OCI-LY7 (cell line): ENCODE data around the gene TULP1. TPM values are rescaled to one million over a fixed set of nuclear protein-coding genes. Genes with fewer than 3 reads are reported as not detected.

Source experiments
- BruUV-seq: library from RNA; stranded (reverse); fragments of 400-500 nt; replicated peaks from 2 replicates; lab custom pipeline; 2021; lab: Mats Ljungman, UMichigan
- CTCF ChIA-PET: fragments of 300-600 bp; sonication (Branson Sonifier 250); formaldehyde crosslinking; loops from one replicate; lab custom pipeline; 2022; ENCODE audit warnings: antibody characterized with exemption; ENCODE audit not compliant: unreplicated experiment; lab: Charles Lee
- POLR2A ChIA-PET: fragments of 300-600 bp; sonication (Branson Sonifier 250); formaldehyde crosslinking; loops from one replicate; lab custom pipeline; 2022; ENCODE audit warnings: antibody characterized with exemption; lab: Charles Lee
- DNase-seq: peaks from one replicate; pipeline ENCODE4 v3.0.0-alpha.2; 2015; ENCODE audit warnings: low spot score
- H2AFZ ChIP-seq: fragments of 200-600 bp; sonication (generic), shearing (Covaris generic); 2 replicates; pipeline ENCODE4 v1.6.1; 2014; ENCODE audit warnings: mild to moderate bottlenecking, antibody characterized with exemption, low read length, moderate library complexity
- H3K27ac ChIP-seq: fragments of 200-600 bp; sonication (generic); 2 replicates; pipeline ENCODE4 v1.5.1; 2014; ENCODE audit warnings: mixed run types, low read depth, mild to moderate bottlenecking, moderate library complexity, low read length, inconsistent platforms; ENCODE audit not compliant: poor library complexity, severe bottlenecking
- H3K36me3 ChIP-seq: fragments of 200-600 bp; sonication (generic); 2 replicates; pipeline ENCODE4 v1.6.1; 2014; ENCODE audit warnings: mild to moderate bottlenecking, antibody characterized with exemption, low read length, moderate library complexity, mixed read lengths; ENCODE audit not compliant: insufficient read depth
- H3K4me1 ChIP-seq: fragments of 200-600 bp; sonication (generic); 2 replicates; pipeline ENCODE4 v1.5.1; 2014; ENCODE audit warnings: mild to moderate bottlenecking, low read length; ENCODE audit not compliant: insufficient read depth, poor library complexity, severe bottlenecking
- H3K4me2 ChIP-seq: fragments of 200-600 bp; sonication (generic); 2 replicates; pipeline ENCODE4 v1.6.1; 2014; ENCODE audit warnings: mild to moderate bottlenecking, low read length
- H3K4me3 ChIP-seq: fragments of 200-600 bp; sonication (generic); 2 replicates; pipeline ENCODE4 v1.5.1; 2014; ENCODE audit warnings: mild to moderate bottlenecking, low read depth, low read length; ENCODE audit not compliant: poor library complexity, severe bottlenecking
- H3K79me2 ChIP-seq: fragments of 200-600 bp; sonication (generic); 2 replicates; pipeline ENCODE4 v1.6.1; 2016; ENCODE audit warnings: low read depth, mild to moderate bottlenecking, low read length, moderate library complexity, mixed read lengths; ENCODE audit not compliant: insufficient read depth
- H3K9me2 ChIP-seq: fragments of 200-600 bp; sonication (generic); 2 replicates; pipeline ENCODE4 v1.6.1; 2016; ENCODE audit warnings: mild to moderate bottlenecking, low read length, mixed read lengths; ENCODE audit not compliant: insufficient read depth
- H3K9me3 ChIP-seq: fragments of 200-600 bp; sonication (generic); 2 replicates; pipeline ENCODE4 v1.6.1; 2014; ENCODE audit warnings: mild to moderate bottlenecking, mixed run types, low read length, mixed read lengths
- H4K20me1 ChIP-seq: fragments of 200-600 bp; sonication (generic); 2 replicates; pipeline ENCODE4 v1.6.1; 2014; ENCODE audit warnings: mild to moderate bottlenecking, antibody characterized with exemption, low read length, moderate library complexity, mixed read lengths; ENCODE audit not compliant: insufficient read depth
- CTCF ChIP-seq: fragments of 200-600 bp; sonication (generic); conservative IDR thresholded peaks from 2 replicates; pipeline ENCODE4 v1.5.1; 2014; ENCODE audit warnings: mild to moderate bottlenecking, antibody characterized with exemption, low read length, moderate library complexity, mixed read lengths
- EZH2phosphoT487 ChIP-seq: fragments of 200-600 bp; sonication (generic); IDR thresholded peaks from 2 replicates; pipeline ENCODE4 v1.6.1; 2018; ENCODE audit warnings: low read depth, borderline replicate concordance, mild to moderate bottlenecking, mixed run types, antibody characterized with exemption, low read length, moderate library complexity, mixed read lengths
- intact Hi-C: fragments of 100-400 bp; cut with micrococcal nuclease; formaldehyde crosslinking; loops from one replicate; pipeline ENCODE4 v1.10.0; 2022; ENCODE audit not compliant: unreplicated experiment
- total RNA-seq, 2 experiments: library from RNA; depleted of rRNA in 1 of 2; stranded (reverse); fragments of >200 nt in 1 of 2; shearing (Covaris generic) in 1 of 2; gene quantifications; 2 replicates each; pipeline ENCODE4 v1.2.3, GENCODE V29; 2014 to 2022

Gene TULP1
- total RNA-seq, 2 experiments from 2014 or later = not detected

GRCh38 chr6:35514587-35514986 is 1.9 kb upstream of the TULP1 start:
- intact Hi-C loops = no loop called here
- H3K9me2 ChIP-seq = no peaks in the 10 kb centered on the region
- no peak overlapping the region for H3K4me2 ChIP-seq
- H3K27ac ChIP-seq = no peak overlapping the region
- no peak overlapping the region for H2AFZ ChIP-seq
- no peaks in the 10 kb centered on the region for H4K20me1 ChIP-seq
- DNase-seq = no peak
- no peak for TF ChIP-seq EZH2phosphoT487
- no peak for TF ChIP-seq CTCF
- BruUV-seq = no TSS peak
- H3K9me3 ChIP-seq = no peaks in the 10 kb centered on the region
- no peaks in the 10 kb centered on the region for H3K36me3 ChIP-seq
- no peak overlapping the region for H3K4me3 ChIP-seq
- CTCF ChIA-PET = no interaction called here
- no peaks in the 10 kb centered on the region for H3K79me2 ChIP-seq
- H3K4me1 ChIP-seq = peaks cover 2% of the 10 kb centered on the region
- POLR2A ChIA-PET = interaction anchor here (0.7 kb wide), 1 partner anchor 135 kb away, joined by 4 read pairs; no protein-coding TSS in a partner anchor

GRCh38 chr6:35512006-35512405 is 690 bp downstream of the TULP1 start:
- Histone ChIP-seq H2AFZ (no peak overlapping the region), H3K36me3 (no peaks in the 10 kb centered on the region), H3K79me2 (no peaks in the 10 kb centered on the region), H3K4me1 (peaks cover 11% of the 10 kb centered on the region), H3K9me2 (no peaks in the 10 kb centered on the region), H3K9me3 (no peaks in the 10 kb centered on the region), H4K20me1 (no peaks in the 10 kb centered on the region), H3K27ac (no peak overlapping the region), H3K4me2 (no peak overlapping the region), H3K4me3 (no peak overlapping the region)
- DNase-seq = no peak
- TF ChIP-seq EZH2phosphoT487 (no peak), CTCF (no peak)
- no TSS peak for BruUV-seq
- CTCF ChIA-PET = no interaction called here
- POLR2A ChIA-PET = no interaction called here
- intact Hi-C loops = no loop called here

- intact Hi-C loops = no loop called here
- Histone ChIP-seq H3K79me2 (no peaks in the 10 kb centered on the region), H3K9me3 (no peaks in the 10 kb centered on the region), H4K20me1 (no peaks in the 10 kb centered on the region), H3K27ac (no peak overlapping the region), H3K36me3 (no peaks in the 10 kb centered on the region), H3K4me3 (no peak overlapping the region), H3K4me2 (no peak overlapping the region), H3K4me1 (peaks cover 11% of the 10 kb centered on the region), H3K9me2 (no peaks in the 10 kb centered on the region), H2AFZ (no peak overlapping the region)
- TF ChIP-seq EZH2phosphoT487 (no peak), CTCF (no peak)
- ChIA-PET CTCF (no interaction called here), POLR2A (no interaction called here)
- no TSS peak for BruUV-seq
- no peak for DNase-seq
These were observed 1.1 kb downstream of the TULP1 start for GRCh38 chr6:35511562-35511941.
